Stomach (tissue), 19 donors: ENCODE measurements around the gene TRIM51G. TPM values are rescaled to one million over a fixed set of nuclear protein-coding genes. Genes with fewer than 3 reads are reported as not detected.
"Not testable (repeated sequence)": the region's sequence is repeated elsewhere in the genome, so short reads cannot be mapped to it uniquely, and the experiment has no call there.

Experiments used
- DNase-seq, 2 donors: peaks; one replicate each; pipeline versions ENCODE4 v3.0.0 to v3.0.0-alpha.2; 2013 to 2019
- H3K27ac ChIP-seq, 5 donors: fragments of 200-600 bp in 4 of 5; sonication (generic) in 4 of 5; one replicate each; pipeline ENCODE4 v1.5.1; 2013 to 2019; ENCODE audit warnings: mild to moderate bottlenecking in 1 of 5, moderate library complexity in 1 of 5
- H3K27me3 ChIP-seq, 3 donors: fragments of 200-600 bp; sonication (generic); one replicate each; pipeline ENCODE4 v1.5.1; 2017 to 2019; ENCODE audit warnings: mixed run types in 1 of 3
- H3K36me3 ChIP-seq, 4 donors: fragments of 200-600 bp; sonication (generic); 1 replicate in 3 of 4; 2 replicates in 1 of 4; pipeline ENCODE4 v1.5.1; 2016 to 2019
- H3K4me1 ChIP-seq, 4 donors: fragments of 200-600 bp; sonication (generic); one replicate each; pipeline ENCODE4 v1.5.1; 2016 to 2019
- H3K4me3 ChIP-seq, 4 donors: fragments of 200-600 bp; sonication (generic) in 3 of 4; one replicate each; pipeline ENCODE4 v1.5.1; 2016 to 2019; ENCODE audit warnings: mild to moderate bottlenecking in 1 of 4
- H3K9me3 ChIP-seq, 4 donors: fragments of 200-600 bp; sonication (generic); one replicate each; pipeline ENCODE4 v1.5.1; 2016 to 2019
- WGBS, 5 donors: extraction: QIAGEN DNeasy Blood & Tissue Kit in 3 of 5; methylation state at CpG; one replicate each; pipeline versions ENCODE4 v1.1.5 to v1.1.7; 2013 to 2018; 5-methylcytosine and 5-hydroxymethylcytosine counted together
- intact Hi-C: fragments of 100-400 bp; cut with DNase I; formaldehyde crosslinking; loops from one replicate; pipeline ENCODE4 v1.15.1; 2023; ENCODE audit warnings: low total_unique reads
- long read RNA-seq, 10 donors: transcript quantifications; one replicate each; lab custom pipeline, GENCODE V29; 2026
- polyA plus RNA-seq, 3 donors: library from polyadenylated mRNA; stranded (reverse); fragments of 200-250 nt; gene quantifications; one replicate each; pipeline ENCODE4 v1.2.3, GENCODE V29; 2013
- total RNA-seq, 5 donors: library from RNA; depleted of rRNA; stranded (reverse); fragments of >200 nt; gene quantifications; one replicate each; pipeline versions ENCODE4 v1.1.0 to v1.2.3, GENCODE V29; 2014 to 2016
- donor health status: healthy with polysubstance abuse.
- donor health status: Bipolar disorder and iron deficiency.
- donor health status: healthy.

TRIM51G gene, protein sequence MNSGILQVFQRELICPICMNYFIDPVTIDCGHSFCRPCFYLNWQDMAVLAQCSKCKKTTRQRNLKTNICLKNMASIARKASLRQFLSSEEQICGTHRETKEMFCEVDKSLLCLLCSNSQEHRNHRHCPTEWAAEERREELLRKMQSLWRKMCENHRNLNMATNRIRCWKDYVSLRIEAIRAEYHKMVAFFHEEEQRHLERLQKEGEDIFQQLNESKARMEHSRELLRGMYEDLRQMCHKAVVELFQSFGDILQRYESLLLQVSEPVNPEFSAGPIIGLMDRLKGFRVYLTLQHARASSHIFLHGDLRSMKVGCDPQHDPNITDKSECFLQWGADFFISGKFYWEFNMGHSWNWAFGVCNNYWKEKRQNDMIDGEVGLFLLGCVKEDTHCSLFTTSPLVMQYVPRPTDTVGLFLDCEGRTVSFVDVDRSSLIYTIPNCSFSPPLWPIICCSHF
- total RNA-seq (not detected), polyA plus RNA-seq (not detected)
- long read RNA-seq, donor 1: 0 reads
- long read RNA-seq, donor 2: 0 reads
- long read RNA-seq, donor 3: 0 reads
- long read RNA-seq, donor 4: 0 reads
- long read RNA-seq, donor 5: 0 reads
- long read RNA-seq, donor 6: 0 reads
- long read RNA-seq, donor 7: 0 reads
- long read RNA-seq, donor 8: 0 reads
- long read RNA-seq, donor 9: 0 reads
- long read RNA-seq, donor 10: 0 reads

DNA sequence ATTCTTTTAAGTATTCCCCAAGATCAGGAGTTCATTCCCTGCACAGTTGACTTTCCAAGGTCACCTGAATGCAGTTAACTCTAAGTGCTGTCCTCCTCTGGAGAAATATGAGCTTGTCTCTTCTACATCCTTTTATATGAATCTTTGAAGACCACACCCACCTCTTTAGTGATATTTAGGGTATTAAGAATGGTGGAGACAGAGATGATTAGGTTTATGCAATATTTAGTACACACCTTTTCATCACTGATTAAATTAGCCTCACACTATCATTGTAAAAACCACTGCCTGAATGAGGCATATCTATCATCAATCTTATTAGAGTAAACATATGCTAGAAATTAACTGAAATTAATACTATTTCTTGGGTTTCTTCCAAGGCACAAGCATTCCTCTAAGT, at the start of gene TRIM51G:
TRIM51G (minus strand) TSS at position 101 of the 400 bp plus-strand sequence. CDS start 2,190 bp downstream, outside the sequence.
- intact Hi-C loops, H3K27me3 ChIP-seq, H3K4me1 ChIP-seq, H3K27ac ChIP-seq, H3K9me3 ChIP-seq, H3K36me3 ChIP-seq, DNase-seq, H3K4me3 ChIP-seq: not testable (repeated sequence)

DNA sequence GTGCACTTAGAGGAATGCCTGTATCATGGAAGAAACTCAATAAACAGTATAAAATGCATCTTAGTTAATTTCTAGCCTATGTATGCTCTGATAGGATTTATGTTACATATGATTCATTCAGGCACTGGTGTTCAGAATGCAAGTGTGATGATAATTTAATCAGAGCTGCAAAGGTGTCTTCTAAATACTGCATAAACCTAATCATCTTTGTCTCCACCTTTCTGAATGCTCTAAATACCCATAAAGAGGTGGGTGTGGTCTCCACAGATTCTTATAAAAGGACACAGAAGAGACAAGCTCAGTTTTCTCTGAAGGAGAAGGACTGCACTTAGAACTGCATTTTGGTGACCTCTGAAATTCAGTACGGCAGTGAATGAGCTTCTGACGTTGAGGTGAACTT, 44.8 kb upstream of the TRIM51G start, which contains the start of gene TRIM49B:
TRIM49B (plus strand) TSS at position 301 of the 400 bp plus-strand sequence. CDS start 2,777 bp downstream, outside the sequence.
- DNase-seq, H3K27me3 ChIP-seq, H3K36me3 ChIP-seq, H3K4me3 ChIP-seq, H3K27ac ChIP-seq, H3K4me1 ChIP-seq, H3K9me3 ChIP-seq, intact Hi-C loops: not testable (repeated sequence)
- WGBS, 5 donors: 34 to 50% (median 38%) methylated on average over 2 of the region's 2 CpGs

DNA sequence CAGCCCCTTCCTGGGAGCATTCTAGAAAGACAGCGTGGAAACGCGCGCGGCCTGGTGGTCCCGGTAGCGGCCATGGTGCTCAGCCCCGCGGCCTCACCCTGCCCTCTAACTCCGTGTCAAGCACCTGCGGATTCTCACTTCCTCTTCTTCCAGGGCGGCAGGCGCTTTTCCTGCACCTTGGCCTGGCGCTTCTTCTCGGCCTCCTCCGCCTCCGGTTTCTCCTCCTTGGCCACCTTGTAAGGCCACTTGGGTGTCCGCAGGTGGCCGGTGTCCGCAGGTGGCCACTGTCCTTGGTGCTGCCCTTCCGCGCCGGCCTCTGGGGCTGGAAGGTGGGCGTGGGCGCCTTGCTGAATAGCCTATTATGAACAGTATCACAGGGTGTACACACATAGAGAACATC, 15.1 kb downstream of the TRIM51G start:
- H3K4me1 ChIP-seq, H3K27ac ChIP-seq, H3K27me3 ChIP-seq, DNase-seq, H3K36me3 ChIP-seq, intact Hi-C loops, H3K9me3 ChIP-seq, H3K4me3 ChIP-seq: not testable (repeated sequence)
- 91 to 96% (median 94%) methylated on average over 25 of the region's 25 CpGs for WGBS, 5 donors

DNA sequence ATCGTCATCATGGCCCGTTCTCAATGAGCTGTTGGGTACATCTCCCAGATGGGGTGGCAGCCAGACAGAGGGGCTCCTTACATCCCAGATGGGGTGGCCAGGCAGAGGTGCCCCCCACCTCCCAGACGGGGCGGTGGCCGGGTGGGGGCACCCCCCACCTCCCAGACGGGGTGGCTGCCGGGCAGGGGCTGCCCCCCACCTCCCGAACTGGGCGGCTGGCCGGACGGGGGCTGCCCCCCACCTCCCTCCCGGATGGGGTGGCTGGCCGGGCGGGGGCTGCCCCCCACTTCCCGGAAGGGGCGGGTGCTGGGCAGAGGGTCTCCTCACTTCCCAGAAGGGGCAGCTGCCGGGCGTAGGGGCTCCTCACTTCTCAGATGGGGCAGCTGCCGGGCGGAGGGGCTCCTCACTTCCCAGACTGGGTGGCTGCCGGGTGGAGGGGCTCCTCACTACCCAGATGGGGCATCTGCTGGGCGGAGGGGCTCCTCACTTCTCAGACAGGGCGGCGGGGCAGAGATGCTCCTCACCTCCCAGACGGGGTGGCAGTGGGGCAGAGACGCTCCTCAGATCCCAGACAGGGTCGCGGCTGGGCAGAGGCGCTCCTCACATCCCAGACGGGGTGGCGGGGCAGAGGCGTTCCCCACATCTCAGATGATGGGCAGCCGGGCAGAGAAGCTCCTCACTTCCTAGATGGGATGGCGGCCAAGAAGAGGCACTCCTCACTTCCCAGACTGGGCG, 28.2 kb downstream of the TRIM51G start:
- H3K4me1 ChIP-seq, DNase-seq, H3K36me3 ChIP-seq, H3K27me3 ChIP-seq, H3K4me3 ChIP-seq, intact Hi-C loops, H3K27ac ChIP-seq: not testable (repeated sequence)
- 77 to 91% (median 89%) methylated on average over 17 to 35 of the region's 35 CpGs for WGBS, 5 donors
- peaks cover 0 to 14% (median 3%) of the 10 kb centered on the region in 4 donors for H3K9me3 ChIP-seq

DNA sequence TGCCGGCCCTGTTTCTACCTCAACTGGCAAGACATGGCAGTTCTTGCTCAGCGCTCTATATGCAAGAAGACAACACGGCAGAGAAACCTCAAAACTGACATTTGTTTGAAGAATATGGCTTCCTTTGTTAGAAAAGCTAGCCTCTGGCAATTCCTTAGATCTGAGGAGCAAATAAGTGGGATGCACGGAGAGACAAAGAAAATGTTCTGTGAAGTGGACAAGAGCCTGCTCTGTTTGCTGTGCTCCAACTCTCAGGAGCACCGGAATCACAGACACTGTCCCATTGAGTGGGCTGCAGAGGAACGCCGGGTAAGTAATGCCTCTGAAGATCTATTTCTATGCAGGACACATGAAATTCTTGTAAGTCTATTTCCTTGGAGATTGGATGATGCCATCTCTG, 37.9 kb downstream of the TRIM51G start:
- DNase-seq, H3K36me3 ChIP-seq, H3K4me1 ChIP-seq, H3K27ac ChIP-seq, H3K9me3 ChIP-seq, H3K27me3 ChIP-seq, H3K4me3 ChIP-seq, intact Hi-C loops: not testable (repeated sequence)
- WGBS, 5 donors: 75 to 88% (median 85%) methylated on average over 7 of the region's 7 CpGs

Other genes with a start within 250 kb of the TRIM51G start
- gene TRIM49B, start 44.9 kb upstream of the TRIM51G start, total RNA-seq: not detected
- not detected for gene TRIM49B, start 44.9 kb upstream of the TRIM51G start, polyA plus RNA-seq
- not detected for gene TRIM64C, start 75.2 kb upstream of the TRIM51G start, total RNA-seq
- gene TRIM64C, start 75.2 kb upstream of the TRIM51G start, polyA plus RNA-seq: not detected
- 10 to 100 TPM in 2 of 5 donors, not detected in 3; 10.6 to 50.0 TPM for gene FOLH1, start 224.7 kb upstream of the TRIM51G start, total RNA-seq
- gene FOLH1, start 224.7 kb upstream of the TRIM51G start, polyA plus RNA-seq: under 1 TPM in 1 of 3 donors, not detected in 2; 0.98 TPM